NCI-H2081 (cell line): ENCODE data around the gene AJAP1.

Experiments
- DNase-seq, 2 experiments: peaks; one replicate each; lab custom pipeline; 2025; lab: John Stamatoyannopoulos, UW

Gene AJAP1

DNA sequence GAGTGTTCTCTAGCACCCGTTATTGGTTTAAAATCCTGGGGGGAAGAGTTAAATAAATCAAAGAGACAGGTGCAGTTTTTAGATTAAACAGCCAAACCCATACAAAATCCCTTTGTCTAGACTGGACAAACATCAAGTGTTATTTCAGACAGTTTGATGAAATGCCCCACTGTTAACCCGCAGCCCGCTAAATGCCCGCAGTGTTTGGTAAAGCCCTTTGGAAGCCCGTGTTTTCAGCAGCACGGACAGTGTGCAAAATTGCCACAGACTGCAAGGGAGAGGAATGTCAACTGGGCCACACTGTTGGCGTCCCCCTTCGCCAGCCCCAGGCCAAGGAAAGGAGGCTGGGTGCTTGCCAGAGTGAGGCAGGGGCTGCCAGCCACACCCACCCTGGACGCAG is 26.6 kb downstream of the AJAP1 start:
- DNase-seq = no peak

- DNase-seq = no peak
These were observed 28.3 kb downstream of the AJAP1 start for GRCh38 chr1:4682607-4683220.

DNA sequence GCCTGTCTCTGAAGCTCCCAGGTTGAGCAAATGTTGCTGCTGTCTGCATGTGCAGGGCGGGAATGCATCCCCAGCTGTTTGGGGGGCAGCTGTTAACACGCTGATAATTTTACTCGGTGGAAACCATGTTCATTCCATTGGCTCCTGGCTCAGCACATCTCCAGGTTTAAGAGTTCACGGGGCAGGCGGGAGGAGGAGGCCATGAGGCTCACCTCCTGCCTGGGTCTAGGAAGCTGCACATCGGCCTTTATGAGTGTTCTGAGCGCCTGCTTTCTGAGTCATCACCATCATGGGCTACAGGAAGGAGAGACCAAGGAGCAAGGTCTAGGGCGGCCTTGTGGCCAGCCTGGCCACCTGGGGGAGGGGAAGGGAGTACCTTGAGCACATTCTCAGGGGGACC is 29.7 kb downstream of the AJAP1 start:
- no peak for DNase-seq

DNA sequence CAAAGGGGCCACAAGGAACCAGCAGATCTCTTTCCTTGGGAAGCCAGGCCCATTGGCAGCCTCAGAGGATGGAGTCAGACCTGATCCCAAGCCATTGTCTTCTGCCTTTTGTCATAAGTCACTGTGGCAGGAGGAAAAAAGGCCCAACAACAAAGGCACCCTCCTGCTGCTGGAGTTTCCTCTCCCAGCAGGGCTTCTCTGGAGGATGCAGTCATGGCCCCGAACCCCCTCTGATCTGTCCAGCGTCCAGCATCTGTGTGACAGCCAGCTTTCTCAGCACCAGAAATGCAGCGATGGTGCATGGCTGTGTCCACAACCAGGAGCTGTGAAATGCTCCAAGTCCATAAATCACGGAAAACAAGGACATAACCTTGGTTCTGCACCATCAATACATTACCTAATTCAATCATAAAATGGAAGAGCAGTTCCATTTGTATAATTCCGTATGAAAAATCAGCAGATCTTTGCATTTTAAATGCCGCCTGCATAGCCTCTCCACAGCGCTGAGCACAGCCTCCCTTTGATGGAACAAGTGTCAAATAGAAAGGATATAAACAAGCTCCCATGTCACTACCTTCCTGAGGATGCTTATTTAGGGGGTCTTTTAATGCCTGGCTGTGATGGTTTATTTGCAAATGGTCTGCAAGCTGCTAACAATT is 30.6 kb downstream of the AJAP1 start:
- DNase-seq = no peak

GRCh38 chr1:4685523-4685865 is 31.1 kb downstream of the AJAP1 start:
- DNase-seq = no peak

DNA sequence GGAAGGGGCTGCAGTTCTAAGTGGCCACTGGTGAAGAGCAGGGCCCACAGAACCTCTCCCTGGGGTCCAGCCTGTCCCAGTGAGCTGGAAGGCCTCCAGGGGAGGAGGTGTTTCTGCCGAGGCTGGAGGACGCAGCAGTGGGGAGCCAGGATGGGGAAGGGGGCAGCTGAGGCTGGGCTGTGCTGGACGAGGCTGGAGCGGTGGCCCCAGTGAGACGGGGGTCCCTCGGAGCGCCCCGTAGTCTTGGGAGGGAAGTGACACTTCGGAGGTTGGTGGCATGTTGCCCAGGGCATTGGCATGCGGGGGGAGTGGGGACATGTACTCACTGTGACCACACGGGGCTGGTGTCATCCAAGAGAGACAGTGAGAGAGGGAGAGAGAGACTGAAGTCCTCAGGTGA is 33.5 kb downstream of the AJAP1 start:
- DNase-seq = no peak

DNA sequence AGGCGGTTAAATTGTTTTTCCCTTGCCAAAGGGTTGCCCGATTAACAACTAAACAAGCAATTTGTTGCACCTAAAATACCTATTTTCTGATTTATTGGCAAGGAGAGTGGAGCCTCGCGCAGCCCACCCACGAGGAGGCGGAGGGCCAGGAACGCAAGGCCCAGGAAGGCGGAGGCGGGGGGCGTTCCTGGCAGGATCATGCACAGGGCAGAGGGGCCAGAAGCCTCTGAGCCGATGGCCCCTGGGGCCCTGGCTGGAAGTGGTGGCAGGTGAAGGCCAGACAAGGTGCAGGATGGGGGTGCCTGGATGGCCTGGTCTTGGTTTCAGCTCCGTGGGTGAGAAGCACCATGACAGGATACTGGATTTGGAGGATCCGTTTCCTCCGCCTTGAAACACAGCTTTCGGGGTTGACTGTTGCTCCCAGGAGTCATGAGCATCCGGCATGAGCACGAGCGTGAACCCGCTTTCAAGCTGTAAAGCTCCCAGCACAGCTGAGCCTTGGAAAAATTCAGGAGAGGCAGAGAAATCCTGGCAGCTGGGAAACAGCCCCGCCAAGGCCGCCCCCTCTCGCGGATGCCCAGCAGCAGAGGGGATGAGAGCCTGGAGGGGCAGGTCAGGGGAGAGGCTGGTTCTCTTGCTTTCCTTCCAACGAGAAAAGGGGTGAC is 35.0 kb downstream of the AJAP1 start:
- DNase-seq = no peak

DNA sequence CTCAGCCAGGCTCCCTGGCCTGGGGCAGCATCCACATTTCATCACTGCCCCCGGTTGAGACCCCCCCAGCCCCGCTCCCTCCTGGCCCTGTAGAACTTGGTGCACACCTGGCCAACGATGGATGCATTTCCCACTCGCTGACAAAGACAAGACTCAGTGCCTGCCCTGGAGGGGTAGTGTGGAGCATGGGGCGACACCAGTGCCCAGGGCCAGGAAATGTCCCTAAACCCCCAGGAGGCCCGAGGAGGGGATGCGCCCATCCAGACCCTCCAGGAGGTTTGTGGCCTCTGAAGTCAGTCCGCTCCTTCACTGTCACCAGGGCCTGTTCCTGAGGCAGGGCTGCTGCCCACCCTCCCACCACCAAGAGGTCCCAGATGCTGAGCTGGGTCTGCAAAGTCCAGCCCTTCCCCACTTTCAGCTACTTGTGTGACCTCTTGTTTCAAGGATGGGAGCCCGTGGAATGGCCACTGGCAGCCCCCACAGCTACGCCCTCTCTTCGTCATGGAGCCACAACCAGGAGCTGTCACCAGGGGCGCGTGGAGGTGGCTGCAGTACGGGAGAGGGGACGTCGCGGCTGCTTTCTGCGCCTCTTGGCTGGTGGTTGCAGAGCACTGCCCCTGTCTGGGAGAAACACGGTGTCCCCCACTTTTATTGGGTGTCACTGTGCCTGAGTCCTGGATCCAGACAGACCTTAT is 35.7 kb downstream of the AJAP1 start:
- no peak for DNase-seq

DNA sequence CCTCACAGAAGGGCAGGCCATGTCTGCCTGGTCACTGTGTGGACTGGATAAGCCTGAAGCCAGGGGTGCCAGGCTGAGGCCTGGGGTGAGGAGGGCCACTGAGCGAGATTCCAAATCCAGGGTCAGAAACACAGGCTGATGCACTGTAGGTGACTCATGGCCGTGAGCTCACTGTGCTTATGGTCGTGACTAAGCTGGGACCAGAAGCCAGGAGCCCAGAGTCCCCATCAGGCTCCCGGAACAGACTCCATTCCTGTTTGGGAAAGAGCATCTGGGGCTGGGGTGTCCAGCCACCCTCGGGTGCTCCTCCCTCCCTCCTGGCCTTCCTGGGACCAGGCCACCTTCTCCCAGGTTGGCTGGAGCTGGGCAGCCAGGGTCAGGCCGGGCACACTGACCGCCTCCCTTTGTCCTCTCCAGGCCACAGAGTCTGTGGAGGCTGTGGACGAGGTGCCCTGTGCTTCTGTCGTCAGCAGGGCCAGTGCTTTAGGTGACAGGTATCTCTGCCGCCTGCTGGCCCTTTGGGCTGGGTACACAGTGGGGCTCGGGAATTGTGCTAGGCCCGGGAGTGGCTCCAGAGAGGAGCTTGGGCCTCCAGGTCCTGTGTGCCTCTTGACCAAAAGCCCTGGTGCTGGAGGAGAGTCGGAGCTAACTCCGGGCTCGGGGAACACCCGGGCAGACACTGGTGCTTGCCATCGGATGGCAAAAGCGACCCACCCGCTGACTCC is 36.7 kb downstream of the AJAP1 start:
- DNase-seq = no peak

GRCh38 chr1:4691766-4692405 is 37.5 kb downstream of the AJAP1 start:
- no peak for DNase-seq

GRCh38 chr1:4692437-4692836 is 38.0 kb downstream of the AJAP1 start:
- DNase-seq = no peak

DNA sequence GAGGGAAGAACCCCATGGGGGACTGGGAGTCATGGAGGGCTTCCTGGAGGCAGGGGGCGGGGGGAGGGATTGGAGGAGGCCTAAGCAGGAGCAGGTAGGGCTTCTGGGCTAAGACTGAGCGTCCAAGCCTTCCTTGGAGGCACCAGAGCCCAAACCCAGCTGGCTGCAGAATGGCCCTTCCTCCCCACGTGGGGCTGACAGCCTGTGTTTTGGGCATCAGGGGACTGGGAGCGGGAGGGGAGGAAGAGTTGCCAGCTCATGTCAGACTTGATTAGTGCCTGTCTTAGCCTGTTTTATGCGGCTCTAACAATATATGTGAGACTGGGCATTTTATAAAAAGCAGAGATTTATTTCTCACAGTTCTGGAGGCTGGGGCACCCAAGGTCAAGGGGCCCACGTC is 38.9 kb downstream of the AJAP1 start:
- DNase-seq = no peak

DNA sequence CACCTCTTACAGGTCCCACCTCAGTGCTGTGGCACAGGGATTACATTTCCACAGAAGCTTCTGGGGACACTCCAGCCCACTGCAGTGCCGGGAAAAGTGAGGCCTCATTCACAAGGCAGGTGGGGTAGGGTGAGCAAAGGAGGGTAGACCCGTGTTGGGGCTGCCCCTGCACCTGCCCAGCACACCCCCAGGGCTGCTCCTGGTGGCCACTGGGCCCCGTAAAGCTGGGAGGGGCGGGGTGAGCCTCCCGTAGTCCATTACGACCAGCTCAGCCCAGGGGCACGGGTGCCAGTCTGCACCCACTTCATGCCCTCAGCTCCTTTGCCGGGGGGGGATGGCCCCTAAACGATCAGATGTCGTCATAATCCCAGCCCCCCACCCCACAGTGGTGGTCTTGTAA is 39.5 kb downstream of the AJAP1 start:
- no peak for DNase-seq

DNA sequence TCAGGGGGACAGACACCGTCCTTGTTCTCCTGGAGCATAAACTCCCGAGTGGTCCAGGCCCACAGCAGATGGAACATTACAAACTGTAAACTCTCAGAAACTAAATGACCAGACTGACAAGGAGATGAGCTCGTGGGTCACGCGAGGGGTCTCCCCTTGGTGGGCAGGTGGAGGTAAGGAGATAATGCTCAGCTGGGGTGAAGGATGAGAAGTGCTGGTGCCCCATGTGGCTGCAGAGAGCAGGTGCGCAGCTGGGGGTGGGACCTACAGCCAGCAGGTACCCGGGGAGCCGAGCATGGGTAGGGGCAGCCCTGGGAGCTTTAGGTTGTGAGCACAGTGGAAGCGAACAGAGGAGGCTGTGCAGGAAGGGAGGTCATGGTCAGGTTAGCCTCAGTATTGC is 40.1 kb downstream of the AJAP1 start:
- DNase-seq = no peak

GRCh38 chr1:4695241-4695640 is 40.8 kb downstream of the AJAP1 start:
- DNase-seq = no peak

- no peak for DNase-seq
These were observed 41.8 kb downstream of the AJAP1 start for GRCh38 chr1:4696161-4696745.

- no peak for DNase-seq
These were observed 42.3 kb downstream of the AJAP1 start for GRCh38 chr1:4696753-4697152.

DNA sequence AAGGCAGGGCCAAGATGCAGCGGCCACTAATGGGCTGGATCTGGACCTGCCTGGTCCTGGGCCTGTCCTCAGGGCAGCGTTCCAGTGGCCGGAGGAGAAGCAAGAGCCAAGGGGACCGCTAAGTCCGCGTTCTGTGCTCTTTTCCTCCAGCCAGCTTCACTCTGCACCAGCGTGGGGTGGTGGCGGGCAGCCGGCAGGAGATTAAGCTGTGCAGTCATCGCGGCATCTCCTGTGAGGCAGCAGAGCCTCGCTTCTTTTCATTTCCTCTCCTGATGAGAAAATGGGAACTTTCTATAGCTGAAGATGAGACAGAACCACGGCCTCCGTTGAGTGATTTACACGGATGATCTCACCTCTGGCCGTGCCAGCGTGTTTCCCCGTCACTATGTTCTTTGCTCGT is 43.4 kb downstream of the AJAP1 start:
- DNase-seq = no peak

- no peak for DNase-seq
These were observed 44.5 kb downstream of the AJAP1 start for GRCh38 chr1:4698911-4699310.

GRCh38 chr1:4699376-4700301 is 45.2 kb downstream of the AJAP1 start:
- no peak for DNase-seq
